HepG2 (cell line): ENCODE measurements around the gene PREX1. TPM values are rescaled to one million over a fixed set of nuclear protein-coding genes. Genes with fewer than 3 reads are reported as not detected.

Source experiments
- ATAC-seq: fragments of 200-7000 bp; cut with Tn5 transposase; 3 replicates; pipeline ENCODE4 v1.9.1; 2020; ENCODE audit warnings: mild to moderate bottlenecking, moderate library complexity
- BruUV-seq: library from RNA; stranded (reverse); fragments of 400-500 nt; replicated peaks from 2 replicates; lab custom pipeline; 2021; lab: Mats Ljungman, UMichigan
- CTCF ChIA-PET: fragments of 300-600 bp; formaldehyde crosslinking; extraction: SDS; loops from one replicate; lab custom pipeline; 2021; ENCODE audit warnings: low total read pairs, inconsistent platforms, low intra/inter-chr PET ratio; lab: Yijun Ruan, JAX
- POLR2A ChIA-PET: fragments of 350-600 bp; sonication (Branson Sonifier 250); formaldehyde crosslinking; loops from one replicate; lab custom pipeline; 2020; ENCODE audit warnings: antibody characterized with exemption, inconsistent platforms; lab: Yijun Ruan, JAX
- DNase-seq: peaks from one replicate; pipeline ENCODE4 v3.0.0-alpha.2; 2015; ENCODE audit warnings: low spot score
- FAIRE-seq: peaks from 3 replicates; lab custom pipeline; 2011; peaks lifted over from hg19 to GRCh38; lab: Jason Lieb, UNC
- H2AFZ ChIP-seq: one replicate; pipeline ENCODE4 v1.6.1; 2011; ENCODE audit warnings: low read length, inconsistent platforms
- H3K27ac ChIP-seq: fragments of 300-600 bp; 3 replicates; pipeline ENCODE4 v1.8.0; 2011; ENCODE audit warnings: mixed run types, mild to moderate bottlenecking, mixed read lengths, low read length, inconsistent platforms; ENCODE audit not compliant: insufficient read depth; ENCODE audit errors: extremely low read length
- H3K27me3 ChIP-seq, 2 experiments: fragments of 200-600 bp in 1 of 2; 2 replicates in 1 of 2; 3 replicates in 1 of 2; pipeline versions ENCODE4 v1.6.0 to v1.8.0; 2011; ENCODE audit warnings: low read length in 2 of 2, mild to moderate bottlenecking in 2 of 2, moderate library complexity in 2 of 2, inconsistent platforms in 1 of 2; ENCODE audit not compliant: insufficient read depth in 2 of 2, control insufficient read depth in 1 of 2
- H3K36me3 ChIP-seq, 2 experiments: fragments of 200-600 bp in 1 of 2; replicated peaks in 1 of 2; 2 replicates in 1 of 2; 3 replicates in 1 of 2; pipeline versions ENCODE4 v1.5.1 to v1.8.0; 2011; ENCODE audit warnings: low read length in 2 of 2, inconsistent platforms in 1 of 2; ENCODE audit not compliant: insufficient read depth in 2 of 2, control insufficient read depth in 1 of 2
- H3K4me1 ChIP-seq: 2 replicates; pipeline ENCODE4 v1.5.1; 2012; ENCODE audit warnings: low read length, inconsistent platforms; ENCODE audit not compliant: insufficient read depth
- H3K4me2 ChIP-seq: 2 replicates; pipeline ENCODE4 v1.6.0; 2011; ENCODE audit warnings: low read depth, low read length, inconsistent platforms
- H3K4me3 ChIP-seq, 3 experiments: fragments of 200-600 bp in 1 of 3; sonication (generic), shearing (Covaris generic) in 1 of 3; replicated peaks in 1 of 3; 2 replicates each; pipeline ENCODE4 v1.5.1; 2011 to 2016; ENCODE audit warnings: low read length in 3 of 3, inconsistent platforms in 2 of 3, low read depth in 2 of 3, mild to moderate bottlenecking in 2 of 3, control low read depth in 1 of 3, mixed read lengths in 1 of 3; ENCODE audit not compliant: insufficient read depth in 1 of 3
- H3K79me2 ChIP-seq: one replicate; pipeline ENCODE4 v1.6.1; 2011; ENCODE audit warnings: low read length, inconsistent platforms; ENCODE audit not compliant: insufficient read depth
- H3K9ac ChIP-seq: 2 replicates; pipeline ENCODE4 v1.6.0; 2011; ENCODE audit warnings: mild to moderate bottlenecking, low read depth, low read length, inconsistent platforms; ENCODE audit not compliant: insufficient read depth
- H3K9me3 ChIP-seq: 2 replicates; pipeline ENCODE4 v1.5.1; 2012; ENCODE audit warnings: mild to moderate bottlenecking, low read length
- H4K20me1 ChIP-seq: 2 replicates; pipeline ENCODE4 v1.6.0; 2011; ENCODE audit warnings: inconsistent platforms, mild to moderate bottlenecking, low read length, moderate library complexity; ENCODE audit not compliant: insufficient read depth
- ATF4 ChIP-seq, 2 experiments: fragments of 450-650 bp in 1 of 2; sonication (generic) in 1 of 2; formaldehyde crosslinking; IDR thresholded peaks; 2 replicates each; pipeline versions ENCODE4 v1.5.0 to v1.8.0; 2020 to 2022; ENCODE audit warnings: mild to moderate bottlenecking in 1 of 2, missing genetic modification reagents in 1 of 2
- BCL6 ChIP-seq: IDR thresholded peaks from 2 replicates; pipeline ENCODE4 v1.6.1; 2016; ENCODE audit warnings: missing genetic modification reagents, missing compliant biosample characterization
- CEBPB ChIP-seq: IDR thresholded peaks from 2 replicates; pipeline ENCODE4 v1.6.1; 2011; ENCODE audit warnings: low read depth, low read length, improper control_type of control experiment, borderline replicate concordance
- DZIP1 ChIP-seq: sonication (generic); formaldehyde crosslinking; IDR thresholded peaks from 2 replicates; pipeline ENCODE4 v1.5.0; 2020; ENCODE audit warnings: mild to moderate bottlenecking, missing genetic modification reagents
- KLF11 ChIP-seq: IDR thresholded peaks from 2 replicates; pipeline ENCODE4 v1.6.1; 2016; ENCODE audit warnings: missing compliant biosample characterization
- KMT2A ChIP-seq: sonication (generic); formaldehyde crosslinking; IDR thresholded peaks from 2 replicates; pipeline ENCODE4 v1.4.0; 2020; ENCODE audit warnings: missing genetic modification reagents
- MZF1 ChIP-seq: sonication (generic); formaldehyde crosslinking; IDR thresholded peaks from 2 replicates; pipeline ENCODE4 v1.8.1; 2023; ENCODE audit warnings: mild to moderate bottlenecking, missing genetic modification reagents, borderline replicate concordance
- PHF20 ChIP-seq: sonication (generic); formaldehyde crosslinking; IDR thresholded peaks from 2 replicates; pipeline ENCODE4 v1.5.0; 2020; ENCODE audit warnings: mild to moderate bottlenecking, missing genetic modification reagents
- ZBTB39 ChIP-seq: sonication (generic); formaldehyde crosslinking; IDR thresholded peaks from 2 replicates; pipeline ENCODE4 v1.5.0; 2020; ENCODE audit warnings: missing genetic modification reagents
- WGBS: methylation state at CpG from one replicate; pipeline ENCODE4 v1.1.6; 2017; ENCODE audit warnings: low lambda C conversion rate; 5-methylcytosine and 5-hydroxymethylcytosine counted together
- in situ Hi-C: cut with HindIII; loops from 2 replicates; pipeline ENCODE4 v1.10.0; 2017; ENCODE audit warnings: low pct_unique_long_range_greater_than_20kb; ENCODE audit not compliant: extremely low pct_ligation_motif_present
- intact Hi-C: fragments of 100-400 bp; cut with micrococcal nuclease; formaldehyde crosslinking; loops from one replicate; pipeline ENCODE4 v1.10.0; 2022; ENCODE audit not compliant: unreplicated experiment
- polyA plus RNA-seq, 8 experiments: library from polyadenylated mRNA; depleted of rRNA in 3 of 8; stranded (reverse) in 7 of 8; unstranded in 1 of 8; fragments of >200 nt; fragmentation: Illumina TruSeq in 4 of 8; extraction: Trizol in 4 of 8; gene quantifications; 2 replicates each; pipeline versions ENCODE4 v1.2.1 to v1.2.3, GENCODE V29; 2011 to 2016; ENCODE audit warnings: low read depth in 4 of 8, missing spikeins in 1 of 8, mixed read lengths in 1 of 8; ENCODE audit not compliant: insufficient read depth in 1 of 8
- total RNA-seq, 5 experiments: library from RNA; depleted of rRNA; stranded (reverse); fragments of >200 nt; fragmentation: Illumina TruSeq; extraction: Trizol; gene quantifications; 2 replicates each; pipeline ENCODE4 v1.2.3, GENCODE V29; 2016; ENCODE audit warnings: low read depth in 1 of 5

PREX1 gene
- total and polyA plus RNA-seq, 2 of the 13 experiments (the other 11 are each of a cell fraction or from before 2014, with no cell fraction given): 0.02 to 0.04 TPM

GRCh38 chr20:48761023-48761785, 66.6 kb downstream of the PREX1 start:
- POLR2A ChIA-PET: no interaction called here
- no peaks in the 10 kb centered on the region for H3K4me1 ChIP-seq
- H3K36me3 ChIP-seq: no peaks in the 10 kb centered on the region
- intact Hi-C loops (no loop called here), in situ Hi-C loops (no loop called here)
- H3K4me3 ChIP-seq: no peak overlapping the region
- 25% methylated on average over 12 of the region's 12 CpGs for WGBS
- no TSS peak for BruUV-seq
- CTCF ChIA-PET: no interaction called here
- no peak overlapping the region for H3K4me2 ChIP-seq
- no peak for ATAC-seq
- 0 out of 2 replicates have a peak, but pooled peaks cover 4% of the 10 kb centered on the region for H3K9me3 ChIP-seq
- H3K9ac ChIP-seq: no peak overlapping the region
- no peak for DNase-seq
- peaks cover 7 to 32% of the 10 kb centered on the region in 2 experiments; a peak in 4 of 5 replicates for H3K27me3 ChIP-seq
- no peak overlapping the region for H3K27ac ChIP-seq
- H4K20me1 ChIP-seq: no peaks in the 10 kb centered on the region
- H2AFZ ChIP-seq: no peak overlapping the region
- TF ChIP-seq CEBPB: 0 out of 2 replicates have a peak, but pooled peaks have one; percentile 8
- no peak for TF ChIP-seq PHF20 (CRISPR knock-in tag)
- H3K79me2 ChIP-seq: no peaks in the 10 kb centered on the region
- no peak for FAIRE-seq

GRCh38 chr20:48760403-48760983, 67.3 kb downstream of the PREX1 start:
- Histone ChIP-seq H3K79me2 (no peaks in the 10 kb centered on the region), H4K20me1 (no peaks in the 10 kb centered on the region), H3K27ac (no peak overlapping the region), H3K4me1 (no peaks in the 10 kb centered on the region), H3K9me3 (0 out of 2 replicates have a peak, but pooled peaks cover 4% of the 10 kb centered on the region), H3K4me3 (no peak overlapping the region), H2AFZ (no peak overlapping the region), H3K36me3 (no peaks in the 10 kb centered on the region), H3K27me3 (peaks cover 7 to 31% of the 10 kb centered on the region in 2 experiments; a peak in 4 of 5 replicates), H3K4me2 (no peak overlapping the region), H3K9ac (no peak overlapping the region)
- POLR2A ChIA-PET: no interaction called here
- intact Hi-C loops: no loop called here
- in situ Hi-C loops: no loop called here
- WGBS: 18% methylated on average over 8 of the region's 8 CpGs
- CTCF ChIA-PET: no interaction called here
- no peak for DNase-seq
- ATAC-seq: no peak
- no TSS peak for BruUV-seq
- FAIRE-seq: no peak
- TF ChIP-seq KMT2A (CRISPR knock-in tag): no peak
- no peak for TF ChIP-seq DZIP1 (CRISPR knock-in tag)
- no peak for TF ChIP-seq KLF11
- no peak for TF ChIP-seq ZBTB39
- TF ChIP-seq ATF4 (CRISPR knock-in tag; IDR thresholded peaks at IDR 0.05): no peak
- no peak for TF ChIP-seq MZF1 (CRISPR knock-in tag)
- TF ChIP-seq BCL6 (CRISPR knock-in tag): no peak
